K562 (cell line): Measurements from ENCODE around the gene ELOVL1. TPM values are rescaled to one million over a fixed set of nuclear protein-coding genes. Genes with fewer than 3 reads are reported as not detected.

Source experiments
- AFF4 ChIP-seq: sonication (generic); formaldehyde crosslinking; IDR thresholded peaks from 2 replicates; pipeline ENCODE4 v1.8.0; 2023; ENCODE audit warnings: mild to moderate bottlenecking, missing genetic modification reagents
- ARID2 ChIP-seq: fragments of 450-650 bp; IDR thresholded peaks from 2 replicates; pipeline ENCODE4 v1.6.1; 2017; ENCODE audit warnings: antibody characterized with exemption, mild to moderate bottlenecking
- BCLAF1 ChIP-seq, 2 experiments: fragments of 450-650 bp in 1 of 2; IDR thresholded peaks; 2 replicates each; pipeline ENCODE4 v1.6.1; 2011 to 2017; ENCODE audit warnings: low read depth in 2 of 2, antibody characterized with exemption in 1 of 2, borderline replicate concordance in 1 of 2, low read length in 1 of 2, mild to moderate bottlenecking in 1 of 2, mixed read lengths in 1 of 2; ENCODE audit not compliant: control insufficient read depth in 1 of 2
- CREM ChIP-seq: IDR thresholded peaks from 2 replicates; pipeline ENCODE4 v1.6.1; 2014; ENCODE audit warnings: antibody characterized with exemption, low read depth
- GMEB1 ChIP-seq: fragments of 250-450 bp; sonication (Bioruptor Pico); IDR thresholded peaks from 2 replicates; pipeline ENCODE4 v1.4.0; 2020; ENCODE audit warnings: mild to moderate bottlenecking
- MYC ChIP-seq, 2 experiments: fragments of 250-450 bp in 1 of 2; sonication (Bioruptor Pico) in 1 of 2; IDR thresholded peaks; 2 replicates each; pipeline versions ENCODE4 v1.5.1 to v1.6.1; 2012 to 2021; ENCODE audit warnings: low read depth in 2 of 2, borderline replicate concordance in 1 of 2, improper control_type of control experiment in 1 of 2, low read length in 1 of 2, mild to moderate bottlenecking in 1 of 2, moderate library complexity in 1 of 2
- NFATC3 ChIP-seq: fragments of 450-650 bp; IDR thresholded peaks from 2 replicates; pipeline ENCODE4 v1.6.1; 2017; ENCODE audit warnings: mild to moderate bottlenecking
- RBBP5 ChIP-seq: fragments of 200-600 bp; sonication (generic); IDR thresholded peaks from 2 replicates; pipeline ENCODE4 v1.6.1; 2012; ENCODE audit warnings: borderline replicate concordance, mild to moderate bottlenecking, low read length, control low read depth, inconsistent platforms; ENCODE audit not compliant: insufficient read depth, poor library complexity, severe bottlenecking
- SAP30 ChIP-seq: fragments of 200-600 bp; sonication (generic); IDR thresholded peaks from 2 replicates; pipeline ENCODE4 v1.6.1; 2012; ENCODE audit warnings: borderline replicate concordance, low read depth, mild to moderate bottlenecking, moderate library complexity, low read length, control low read depth, inconsistent platforms; ENCODE audit not compliant: insufficient read depth, poor library complexity, severe bottlenecking
- SLC30A9 ChIP-seq: fragments of 250-450 bp; sonication (Bioruptor Pico); IDR thresholded peaks from 2 replicates; pipeline ENCODE4 v1.8.0; 2022; ENCODE audit warnings: mild to moderate bottlenecking, moderate library complexity
- STAT6 ChIP-seq: sonication (generic); formaldehyde crosslinking; IDR thresholded peaks from 2 replicates; pipeline ENCODE4 v1.8.1; 2023; ENCODE audit warnings: mild to moderate bottlenecking, missing genetic modification reagents
- TEAD4 ChIP-seq, 2 experiments: sonication (generic) in 1 of 2; formaldehyde crosslinking in 1 of 2; IDR thresholded peaks; 2 replicates each; pipeline versions ENCODE4 v1.6.1 to v1.8.0; 2012 to 2022; ENCODE audit warnings: borderline replicate concordance in 1 of 2, inconsistent platforms in 1 of 2, low read length in 1 of 2, mild to moderate bottlenecking in 1 of 2, missing genetic modification reagents in 1 of 2
- ZNF561 ChIP-seq: fragments of 450-650 bp; formaldehyde crosslinking; conservative IDR thresholded peaks from 2 replicates; pipeline ENCODE4 v1.4.0; 2020; ENCODE audit warnings: mild to moderate bottlenecking, moderate library complexity
- ZNF717 ChIP-seq: fragments of 250-450 bp; sonication (Bioruptor Pico); IDR thresholded peaks from 2 replicates; pipeline ENCODE4 v1.5.0; 2021
- polyA plus RNA-seq, 8 experiments: library from polyadenylated mRNA; depleted of rRNA in 4 of 8; stranded (reverse) in 5 of 8; unstranded in 3 of 8; fragments of >200 nt; fragmentation: Nextera tagmentation in 2 of 8; fragmentation: Illumina TruSeq in 1 of 8; extraction: Ambion mirVana in 2 of 8; extraction: Trizol in 1 of 8; gene quantifications; 2 replicates each; pipeline versions ENCODE4 v1.2.1 to v1.2.3, GENCODE V29; 2011 to 2014; ENCODE audit warnings: inconsistent platforms in 1 of 8, missing spikeins in 1 of 8
- total RNA-seq, 7 experiments: library from RNA; depleted of rRNA in 6 of 7; stranded (reverse); fragments of >200 nt in 6 of 7; fragmentation: Illumina TruSeq in 2 of 7; extraction: Trizol in 2 of 7; gene quantifications; 2 replicates each; pipeline versions ENCODE4 v1.2.1 to v1.2.3, GENCODE V29; 2011 to 2021; ENCODE audit warnings: low replicate concordance in 1 of 7

ELOVL1 gene
- total and polyA plus RNA-seq, 9 of the 15 experiments (the other 6 are each of a cell fraction or from before 2014, with no cell fraction given): 51.0 to 157 (median 70.3) TPM

GRCh38 chr1:43358121-43358745 lies 9.6 kb downstream of the ELOVL1 start (continued):
- TF ChIP-seq CREM (no peak), STAT6 (CRISPR knock-in tag) (no peak), NFATC3 (peak; percentile 60; the same call in 1 of the 2 replicates), ZNF717 (CRISPR knock-in tag) (no peak), SAP30 (peak; percentile 33), RBBP5 (peak; percentile 7), ARID2 (peak; percentile 33; the same call in 1 of the 2 replicates), MYC (IDR thresholded peaks at IDR 0.05; ENCODE audit: low read depth, low read length) (peak; percentile 44; the same call in 1 of the 2 replicates), MYC (CRISPR knock-in tag; IDR thresholded peaks at IDR 0.05; ENCODE audit: borderline replicate concordance, low read depth) (no peak), SLC30A9 (CRISPR knock-in tag) (no peak), BCLAF1 (IDR thresholded peaks at IDR 0.05; ENCODE audit: borderline replicate concordance in 1 of 2, control insufficient read depth in 1 of 2, low read depth in 2 of 2, low read length in 1 of 2) (no peak), AFF4 (CRISPR knock-in tag) (no peak), ZNF561 (CRISPR knock-in tag) (no peak), GMEB1 (CRISPR knock-in tag) (no peak), TEAD4 (IDR thresholded peaks at IDR 0.05; ENCODE audit: low read length) (0 out of 2 replicates have a peak, but pooled peaks have one; percentile 11), TEAD4 (CRISPR knock-in tag; IDR thresholded peaks at IDR 0.05; ENCODE audit: borderline replicate concordance) (no peak)
